PC-9 (cell line): ENCODE results near the gene PRKG2. TPM values are rescaled to one million over a fixed set of nuclear protein-coding genes. Genes with fewer than 3 reads are reported as not detected.

Experiments used
- BruUV-seq: library from RNA; stranded (reverse); fragments of 400-500 nt; replicated peaks from 2 replicates; lab custom pipeline; 2021; lab: Mats Ljungman, UMichigan
- CTCF ChIA-PET: fragments of 300-600 bp; sonication (Branson Sonifier 250); formaldehyde crosslinking; loops from one replicate; lab custom pipeline; 2022; ENCODE audit warnings: antibody characterized with exemption; lab: Charles Lee
- POLR2A ChIA-PET: fragments of 300-600 bp; sonication (Branson Sonifier 250); formaldehyde crosslinking; loops from one replicate; lab custom pipeline; 2022; ENCODE audit warnings: antibody characterized with exemption; ENCODE audit not compliant: unreplicated experiment; lab: Charles Lee
- DNase-seq, 2 experiments: peaks; one replicate each; pipeline versions ENCODE4 v3.0.0 to v3.0.0-alpha.2; 2015 to 2022; ENCODE audit warnings: mixed read lengths in 1 of 2
- H2AFZ ChIP-seq: fragments of 200-600 bp; sonication (generic); 2 replicates; pipeline ENCODE4 v1.8.1; 2017; ENCODE audit warnings: antibody characterized with exemption
- H3F3A ChIP-seq: fragments of 200-600 bp; sonication (generic); 2 replicates; pipeline ENCODE4 v1.8.1; 2017; ENCODE audit warnings: antibody characterized with exemption, mild to moderate bottlenecking, low read depth; ENCODE audit not compliant: insufficient read depth
- H3K27ac ChIP-seq: fragments of 200-600 bp; sonication (generic); 2 replicates; pipeline ENCODE4 v1.6.1; 2016; ENCODE audit warnings: mixed run types
- H3K27me3 ChIP-seq: fragments of 200-600 bp; sonication (generic); 2 replicates; pipeline ENCODE4 v1.6.1; 2016; ENCODE audit warnings: low read depth, mixed run types; ENCODE audit not compliant: insufficient read depth
- H3K36me3 ChIP-seq: fragments of 200-600 bp; sonication (generic); 2 replicates; pipeline ENCODE4 v1.6.1; 2016; ENCODE audit warnings: low read depth, mixed run types
- H3K4me1 ChIP-seq: fragments of 200-600 bp; sonication (generic); replicated peaks from 2 replicates; pipeline ENCODE4 v1.6.1; 2016; ENCODE audit warnings: mixed run types; ENCODE audit not compliant: insufficient read depth
- H3K4me2 ChIP-seq: fragments of 200-600 bp; sonication (generic); 2 replicates; pipeline ENCODE4 v1.6.1; 2017; ENCODE audit warnings: mixed run types
- H3K4me3 ChIP-seq: fragments of 200-600 bp; sonication (generic); 2 replicates; pipeline ENCODE4 v1.6.1; 2016; ENCODE audit warnings: mixed run types
- H3K79me2 ChIP-seq: fragments of 200-600 bp; sonication (generic); 2 replicates; pipeline ENCODE4 v1.6.1; 2017; ENCODE audit warnings: low read depth, mixed run types
- H3K9me2 ChIP-seq: fragments of 200-600 bp; sonication (generic); 2 replicates; pipeline ENCODE4 v1.8.1; 2017; ENCODE audit warnings: mild to moderate bottlenecking; ENCODE audit not compliant: insufficient read depth
- H3K9me3 ChIP-seq: fragments of 200-600 bp; sonication (generic); 2 replicates; pipeline ENCODE4 v1.8.1; 2016; ENCODE audit warnings: low read depth; ENCODE audit not compliant: insufficient read depth
- H4K20me1 ChIP-seq: fragments of 200-600 bp; sonication (generic); 2 replicates; pipeline ENCODE4 v1.8.1; 2017; ENCODE audit not compliant: insufficient read depth
- CTCF ChIP-seq: fragments of 200-600 bp; sonication (generic); conservative IDR thresholded peaks from 2 replicates; pipeline ENCODE4 v1.6.1; 2017; ENCODE audit warnings: mixed run types, antibody characterized with exemption, mild to moderate bottlenecking, moderate library complexity
- EZH2 ChIP-seq: fragments of 200-600 bp; sonication (generic); IDR thresholded peaks from 2 replicates; pipeline ENCODE4 v1.8.0; 2017; ENCODE audit warnings: antibody characterized with exemption, low read depth
- intact Hi-C: fragments of 100-400 bp; cut with micrococcal nuclease; formaldehyde crosslinking; loops from one replicate; pipeline ENCODE4 v1.10.0; 2022; ENCODE audit not compliant: unreplicated experiment
- total RNA-seq: library from RNA; stranded (reverse); gene quantifications from 2 replicates; pipeline ENCODE4 v1.2.3, GENCODE V29; 2021

Gene PRKG2
- total RNA-seq, 1 experiment from 2014 or later, result not detected

DNA sequence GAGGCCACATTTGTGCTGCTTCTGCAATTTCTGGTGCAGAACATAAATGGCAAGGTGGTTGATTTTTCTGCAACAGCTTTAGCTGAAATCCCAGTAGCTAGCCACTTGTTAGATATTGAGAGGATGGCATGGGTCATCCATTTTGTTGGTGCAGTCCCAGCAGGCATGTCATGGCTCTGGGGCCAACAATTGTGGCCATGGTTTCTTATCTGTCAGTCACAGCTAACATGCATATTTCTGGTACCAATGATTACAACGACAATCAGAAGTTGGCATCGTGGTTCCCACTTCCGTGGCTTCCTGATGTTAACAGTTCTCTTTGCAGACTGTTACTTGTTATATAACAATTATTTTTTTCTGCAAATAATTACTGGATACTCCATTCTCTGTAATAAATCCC lies 42.8 kb upstream of the PRKG2 start:
- H3K9me2 ChIP-seq, result no peaks in the 10 kb centered on the region
- no peak for DNase-seq
- H3F3A ChIP-seq, result no peaks in the 10 kb centered on the region
- CTCF ChIA-PET, result no interaction called here
- H3K36me3 ChIP-seq, result no peaks in the 10 kb centered on the region
- H3K79me2 ChIP-seq, result no peaks in the 10 kb centered on the region
- no peaks in the 10 kb centered on the region for H3K9me3 ChIP-seq
- TF ChIP-seq EZH2 (no peak), CTCF (no peak)
- POLR2A ChIA-PET, result interaction anchor here (0.6 kb wide), 1 partner anchor 174 kb away, joined by 4 read pairs; no protein-coding TSS in a partner anchor
- intact Hi-C loops, result no loop called here
- no peak overlapping the region for H3K27ac ChIP-seq
- H3K4me1 ChIP-seq, result 0 out of 2 replicates have a peak, but pooled peaks cover 14% of the 10 kb centered on the region
- H4K20me1 ChIP-seq, result no peaks in the 10 kb centered on the region
- BruUV-seq, result no TSS peak
- H3K27me3 ChIP-seq, result no peaks in the 10 kb centered on the region
- no peak overlapping the region for H3K4me3 ChIP-seq
- no peak overlapping the region for H2AFZ ChIP-seq
- H3K4me2 ChIP-seq, result no peak overlapping the region

- H3K9me2 ChIP-seq, result no peaks in the 10 kb centered on the region
- CTCF ChIA-PET, result no interaction called here
- 0 out of 2 replicates have a peak, but pooled peaks cover 14% of the 10 kb centered on the region for H3K4me1 ChIP-seq
- BruUV-seq, result no TSS peak
- H3K4me2 ChIP-seq, result peak overlapping the region; percentile 19; the same call in 1 of the 2 replicates
- no peaks in the 10 kb centered on the region for H3K36me3 ChIP-seq
- no peaks in the 10 kb centered on the region for H3K9me3 ChIP-seq
- intact Hi-C loops, result no loop called here
- H3K27me3 ChIP-seq, result no peaks in the 10 kb centered on the region
- no peaks in the 10 kb centered on the region for H3K79me2 ChIP-seq
- peak in 1 of 2 experiments; percentile 53 for DNase-seq
- no peaks in the 10 kb centered on the region for H4K20me1 ChIP-seq
- no peak for TF ChIP-seq EZH2
- no peak for TF ChIP-seq CTCF
- H3F3A ChIP-seq, result no peaks in the 10 kb centered on the region
- H3K4me3 ChIP-seq, result no peak overlapping the region
- no peak overlapping the region for H3K27ac ChIP-seq
- POLR2A ChIA-PET, result no interaction called here
- no peak overlapping the region for H2AFZ ChIP-seq
These were observed 42.0 kb upstream of the PRKG2 start for GRCh38 chr4:81257021-81257420.

- Histone ChIP-seq H4K20me1 (no peaks in the 10 kb centered on the region), H3K27me3 (no peaks in the 10 kb centered on the region), H3K36me3 (no peaks in the 10 kb centered on the region), H3K4me1 (0 out of 2 replicates have a peak, but pooled peaks cover 14% of the 10 kb centered on the region), H3K27ac (no peak overlapping the region), H3K79me2 (no peaks in the 10 kb centered on the region), H3F3A (no peaks in the 10 kb centered on the region), H3K9me2 (no peaks in the 10 kb centered on the region), H2AFZ (no peak overlapping the region), H3K9me3 (no peaks in the 10 kb centered on the region), H3K4me3 (no peak overlapping the region), H3K4me2 (peak overlapping the region; percentile 19; the same call in 1 of the 2 replicates)
- intact Hi-C loops, result no loop called here
- no peak for TF ChIP-seq EZH2
- TF ChIP-seq CTCF, result no peak
- no peak for DNase-seq
- BruUV-seq, result no TSS peak
- ChIA-PET POLR2A (no interaction called here), CTCF (no interaction called here)
These were observed 41.3 kb upstream of the PRKG2 start for GRCh38 chr4:81256059-81256970.
